NCI-H2196 treated with DMSO at 0.1 percent for 48 hours (cell line): ENCODE results near the gene TCFL5.
A peak's percentile ranks its signal among the peaks of the same experiment; 100 is the strongest.

Experiments used
- DNase-seq: peaks from one replicate; lab custom pipeline; 2025; ENCODE audit not compliant: unreplicated experiment; lab: John Stamatoyannopoulos, UW

TCFL5 gene

DNA sequence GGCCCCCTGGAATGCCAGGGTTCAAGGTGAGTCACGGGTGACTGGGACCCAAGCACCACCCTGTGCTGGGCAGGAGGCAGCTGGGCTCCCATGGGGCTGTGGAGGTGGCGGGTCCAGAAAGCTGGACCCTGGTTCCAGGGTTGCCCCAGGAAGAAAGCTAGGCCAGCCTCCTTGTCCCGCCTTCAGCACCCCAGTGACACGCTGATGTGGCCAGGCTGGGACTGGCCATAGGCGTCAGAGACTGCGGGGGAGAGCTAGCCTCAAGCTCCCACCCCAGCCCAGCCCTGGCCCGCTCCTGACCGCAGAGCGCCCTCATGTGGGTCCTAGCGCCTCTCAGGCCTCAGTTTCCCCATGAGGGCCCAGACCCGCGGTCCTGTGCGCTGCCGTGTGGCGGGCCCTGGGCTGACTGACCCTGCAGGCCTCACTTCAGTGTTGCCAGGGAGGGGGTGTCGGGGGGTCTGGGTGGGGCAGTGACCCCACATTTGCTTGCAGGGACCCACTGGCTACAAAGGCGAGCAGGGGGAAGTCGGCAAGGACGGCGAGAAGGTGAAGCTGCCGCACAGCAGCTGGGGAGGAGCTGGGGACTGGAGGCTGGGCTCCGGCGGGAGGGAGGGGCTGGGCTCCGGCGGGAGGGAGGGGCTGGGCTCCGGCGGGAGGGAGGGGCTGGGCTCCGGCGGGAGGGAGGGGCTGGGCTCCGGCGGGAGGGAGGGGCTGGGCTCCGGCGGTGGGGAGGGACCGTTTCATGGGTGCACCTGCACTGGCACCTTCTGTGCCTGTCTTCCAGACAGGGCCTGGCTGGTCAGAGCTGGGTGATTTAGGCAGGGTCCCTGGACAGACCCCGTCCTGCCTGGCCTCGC lies 36.9 kb downstream of the TCFL5 start:
- DNase-seq: peak; percentile 31

- no peak for DNase-seq
These were observed 37.7 kb downstream of the TCFL5 start for GRCh38 chr20:62823688-62824475.

DNA sequence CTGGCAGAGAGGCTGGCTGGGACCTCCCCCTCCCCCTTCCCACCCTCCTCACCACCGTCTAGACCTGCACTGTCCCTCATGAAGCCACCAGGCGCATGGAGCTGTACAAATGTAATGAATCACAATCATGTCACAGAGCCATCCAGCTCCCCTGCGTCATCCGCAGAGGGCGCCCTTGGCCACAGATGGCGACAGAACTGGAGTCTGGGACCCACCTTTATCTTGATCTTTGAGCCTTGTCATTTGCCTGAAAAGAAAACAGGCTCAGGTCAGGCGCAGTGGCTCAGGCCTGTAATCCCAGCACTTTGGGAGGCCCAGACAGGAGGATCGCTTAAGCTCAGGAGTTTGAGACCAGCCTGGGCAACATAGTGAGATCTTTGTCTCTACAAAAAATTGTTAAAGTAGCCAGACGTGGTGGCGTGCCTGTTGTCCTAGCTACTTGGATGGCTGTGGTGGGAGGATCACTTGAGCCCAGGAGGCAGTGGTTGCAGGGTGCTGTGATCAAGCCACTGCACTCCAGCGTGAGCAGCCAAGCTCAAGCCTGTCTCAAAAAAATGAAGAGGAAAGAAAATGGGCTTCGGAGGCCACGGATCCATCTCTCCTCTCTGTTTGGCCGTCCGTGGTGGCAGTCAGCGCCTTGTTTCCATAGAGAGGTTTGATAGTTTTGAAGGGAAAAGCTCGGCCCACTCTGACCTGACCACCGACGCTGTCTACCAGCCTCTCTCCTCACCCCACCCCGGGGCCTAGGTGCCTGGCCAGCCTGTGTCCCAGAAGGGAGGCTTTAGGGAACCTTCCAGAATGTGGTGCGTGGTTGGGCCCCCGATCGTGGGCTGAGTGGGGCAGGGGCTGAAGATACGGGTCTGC lies 38.6 kb downstream of the TCFL5 start:
- DNase-seq: no peak

DNA sequence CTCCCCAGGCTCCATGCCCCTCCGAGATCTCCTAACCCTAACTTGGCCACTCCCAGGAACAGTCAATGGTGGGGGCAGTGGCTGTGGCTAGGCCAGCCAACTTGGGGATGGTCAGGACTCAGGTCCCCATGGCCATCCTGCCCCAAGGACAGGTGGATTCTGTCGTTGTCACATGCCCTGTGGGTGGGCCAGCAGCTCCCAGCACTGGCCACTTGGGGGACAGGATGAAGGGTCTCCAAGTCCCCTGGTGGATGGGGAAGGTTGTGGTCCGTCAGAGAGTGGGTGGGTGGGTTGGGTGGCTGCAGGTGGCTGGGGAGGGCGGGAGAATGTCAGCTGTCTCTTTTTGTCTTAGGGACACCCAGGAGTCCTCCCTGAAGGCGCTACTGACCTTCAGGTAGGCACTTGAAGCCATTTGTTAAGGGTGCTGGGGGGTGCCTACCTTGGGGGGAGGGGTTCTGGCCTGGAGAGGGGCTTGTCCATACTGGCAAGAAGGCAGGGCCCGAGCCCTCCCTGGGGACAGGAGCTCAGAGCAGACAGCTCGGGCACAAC lies 39.3 kb downstream of the TCFL5 start:
- DNase-seq: no peak

DNA sequence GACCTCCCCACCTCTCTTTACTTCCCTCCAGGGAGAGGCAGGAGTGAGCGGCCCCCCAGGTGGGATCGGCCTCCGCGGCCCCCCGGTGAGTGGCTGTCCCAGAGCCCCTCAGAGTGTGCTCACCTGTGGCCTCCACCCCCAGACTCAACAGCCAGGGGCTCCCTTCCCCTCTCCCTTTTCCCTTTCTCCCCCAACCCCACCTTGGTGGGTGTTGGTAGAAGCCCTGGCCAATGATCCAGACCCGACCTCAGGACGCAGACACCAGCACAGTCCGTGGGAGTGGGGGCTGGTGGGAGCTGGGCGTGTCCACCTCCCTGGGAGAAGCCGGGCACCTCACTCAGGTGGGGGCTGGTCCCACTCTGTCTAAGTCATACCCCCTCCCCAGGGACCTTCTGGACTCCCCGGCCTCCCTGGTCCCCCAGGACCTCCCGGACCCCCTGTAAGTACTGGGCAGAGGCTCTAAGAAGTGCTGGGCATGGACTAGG lies 39.9 kb downstream of the TCFL5 start:
- no peak for DNase-seq

- no peak for DNase-seq
These were observed 40.5 kb downstream of the TCFL5 start for GRCh38 chr20:62820962-62821725.

GRCh38 chr20:62820208-62820961 lies 41.2 kb downstream of the TCFL5 start:
- no peak for DNase-seq

DNA sequence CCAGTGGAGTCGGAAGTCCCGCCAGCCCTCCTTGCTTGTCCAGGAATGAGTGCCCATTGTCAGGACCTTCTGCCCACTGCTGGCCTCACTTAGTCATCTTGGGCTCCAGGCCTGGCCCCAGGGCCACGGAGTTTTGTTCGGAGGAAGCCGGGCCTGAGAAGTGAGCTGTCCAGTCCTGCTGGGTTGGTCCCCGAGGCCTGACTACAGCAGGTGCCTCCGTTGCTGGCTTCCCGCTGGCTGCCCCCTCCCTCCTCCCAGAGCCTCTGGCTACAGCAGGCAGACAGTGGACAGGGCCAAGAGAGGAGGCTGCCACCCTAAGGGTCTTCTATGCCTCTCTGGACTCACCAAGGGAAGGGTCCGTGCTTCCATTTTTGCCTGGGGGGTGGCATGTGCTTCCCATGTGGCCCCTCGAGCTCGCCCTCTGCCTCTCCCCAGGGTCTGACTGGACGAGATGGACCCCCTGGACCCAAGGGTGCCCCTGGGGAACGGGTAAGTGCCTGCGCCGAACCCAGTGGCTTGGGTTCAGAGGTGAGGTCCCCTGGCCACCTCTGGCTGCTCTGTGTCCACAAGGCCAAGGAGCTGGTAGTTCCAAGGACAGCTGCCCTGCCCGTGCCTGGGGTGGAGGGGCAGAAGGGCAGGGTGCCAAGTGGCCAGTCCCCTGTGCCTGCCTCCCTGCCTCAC lies 42.0 kb downstream of the TCFL5 start:
- DNase-seq: no peak

GRCh38 chr20:62818592-62819493 lies 42.8 kb downstream of the TCFL5 start:
- DNase-seq: no peak

- DNase-seq: no peak
These were observed 43.5 kb downstream of the TCFL5 start for GRCh38 chr20:62817975-62818591.

DNA sequence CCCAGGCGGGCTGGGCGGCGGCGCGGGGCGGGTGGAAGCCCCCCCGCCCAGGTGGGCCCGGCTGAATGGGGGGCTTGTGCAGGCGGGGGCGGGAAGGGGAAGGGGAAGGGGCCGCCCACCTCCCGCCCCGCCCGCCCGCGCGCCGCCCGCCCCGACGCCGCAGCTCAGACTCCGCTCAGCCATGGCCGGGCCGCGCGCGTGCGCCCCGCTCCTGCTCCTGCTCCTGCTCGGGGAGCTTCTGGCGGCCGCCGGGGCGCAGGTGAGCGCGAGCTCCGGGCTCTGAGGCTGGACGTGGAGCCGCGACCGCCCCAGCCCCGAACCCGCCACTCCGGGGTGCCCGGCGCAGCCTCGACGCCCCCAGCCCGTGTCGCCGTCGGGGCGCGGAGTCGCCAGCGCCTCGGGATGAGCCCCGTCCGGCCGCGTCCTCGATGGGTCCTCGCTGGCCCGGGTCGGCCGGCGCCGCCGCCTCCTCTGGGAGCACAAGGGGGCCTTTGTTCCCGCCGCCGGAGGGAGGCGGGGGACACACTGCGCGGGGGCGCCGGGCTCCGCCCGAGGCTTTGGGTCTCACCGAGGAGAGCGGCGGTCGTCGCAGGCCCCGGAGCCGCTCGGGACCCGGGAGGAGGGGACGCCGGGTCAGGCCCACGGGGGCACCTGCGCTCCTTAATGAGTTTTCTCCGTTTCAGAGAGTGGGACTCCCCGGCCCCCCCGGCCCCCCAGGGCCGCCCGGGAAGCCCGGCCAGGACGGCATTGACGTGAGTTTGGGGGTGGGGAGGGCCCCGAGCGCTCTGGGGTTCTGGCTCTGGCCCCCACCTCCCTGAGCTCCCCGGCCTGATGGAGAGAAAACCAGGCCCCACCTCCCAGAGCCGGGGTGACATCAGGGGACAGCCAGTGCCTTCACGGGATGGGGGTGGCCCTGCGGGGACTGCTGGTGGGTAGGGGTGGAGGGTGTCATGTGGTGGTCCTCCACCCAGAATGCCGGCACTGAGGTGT lies 44.4 kb downstream of the TCFL5 start, which contains the start of gene COL9A3:
Gene COL9A3 (plus strand): TSS at position 167 of the 990 bp plus-strand sequence. CDS start 15 bp downstream, at position 182.
- no peak for DNase-seq

- DNase-seq: no peak
These were observed 45.4 kb downstream of the TCFL5 start for GRCh38 chr20:62816031-62816883.

GRCh38 chr20:62815066-62815991 lies 46.3 kb downstream of the TCFL5 start:
- no peak for DNase-seq

DNA sequence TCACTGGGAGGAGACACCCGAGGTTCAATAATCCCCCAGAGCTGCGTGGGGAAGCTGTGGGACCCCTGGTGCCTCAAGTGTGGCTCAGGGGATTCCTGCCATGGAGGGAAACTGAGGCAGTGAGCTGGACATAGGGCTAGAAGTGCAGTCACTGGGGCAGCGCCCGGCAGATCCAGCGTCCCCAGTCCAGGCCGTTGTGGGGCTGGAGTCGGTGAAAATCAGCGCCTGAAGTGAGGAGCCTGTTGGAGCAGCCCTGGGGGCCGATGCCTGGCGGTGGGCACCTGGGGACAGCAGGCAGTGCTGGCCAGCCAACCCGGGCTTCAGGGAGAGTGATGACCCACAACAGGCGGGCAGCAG lies 46.9 kb downstream of the TCFL5 start:
- no peak for DNase-seq
